Activated naive CD8-positive, alpha-beta T cell (primary cell): ENCODE data around the gene INHA.

Experiments used
- H3K27ac Mint-ChIP-seq: one replicate; pipeline ENCODE4 v1.8.0; 2021; ENCODE audit warnings: mixed read lengths
- H3K27me3 Mint-ChIP-seq: one replicate; pipeline ENCODE4 v1.8.0; 2021; ENCODE audit warnings: mixed read lengths
- H3K36me3 Mint-ChIP-seq: one replicate; pipeline ENCODE4 v1.8.0; 2021; ENCODE audit warnings: mixed read lengths
- H3K4me1 Mint-ChIP-seq: one replicate; pipeline ENCODE4 v1.8.0; 2021; ENCODE audit warnings: low read depth, mixed read lengths
- H3K4me3 Mint-ChIP-seq: one replicate; pipeline ENCODE4 v1.8.0; 2021; ENCODE audit warnings: mild to moderate bottlenecking, mixed read lengths
- H3K9me3 Mint-ChIP-seq: one replicate; pipeline ENCODE4 v1.8.0; 2021; ENCODE audit warnings: low read depth, mixed read lengths

INHA gene

GRCh38 chr2:219548990-219549389, 23.1 kb upstream of the INHA start:
- H3K36me3 Mint-ChIP-seq, result no peaks in the 10 kb centered on the region
- peaks cover 14% of the 10 kb centered on the region for H3K4me1 Mint-ChIP-seq
- H3K4me3 Mint-ChIP-seq, result no peak overlapping the region
- peaks cover 23% of the 10 kb centered on the region for H3K27me3 Mint-ChIP-seq
- no peak overlapping the region for H3K27ac Mint-ChIP-seq
- no peaks in the 10 kb centered on the region for H3K9me3 Mint-ChIP-seq

- H3K27me3 Mint-ChIP-seq, result peaks cover 27% of the 10 kb centered on the region
- H3K4me1 Mint-ChIP-seq, result peaks cover 9% of the 10 kb centered on the region
- H3K9me3 Mint-ChIP-seq, result no peaks in the 10 kb centered on the region
- H3K27ac Mint-ChIP-seq, result no peak overlapping the region
- H3K36me3 Mint-ChIP-seq, result no peaks in the 10 kb centered on the region
- H3K4me3 Mint-ChIP-seq, result no peak overlapping the region
Measured at GRCh38 chr2:219549619-219550018, 22.5 kb upstream of the INHA start.

GRCh38 chr2:219551441-219552381, 20.4 kb upstream of the INHA start:
- Mint-ChIP-seq H3K9me3 (no peaks in the 10 kb centered on the region), H3K4me1 (peaks cover 6% of the 10 kb centered on the region), H3K27me3 (peaks cover 30% of the 10 kb centered on the region), H3K36me3 (no peaks in the 10 kb centered on the region), H3K4me3 (peak overlapping the region; percentile 73), H3K27ac (no peak overlapping the region)

GRCh38 chr2:219552382-219553167, 19.5 kb upstream of the INHA start:
- Mint-ChIP-seq H3K36me3 (no peaks in the 10 kb centered on the region), H3K4me3 (peak overlapping the region; percentile 73), H3K27ac (no peak overlapping the region), H3K9me3 (no peaks in the 10 kb centered on the region), H3K4me1 (peaks cover 6% of the 10 kb centered on the region), H3K27me3 (peaks cover 26% of the 10 kb centered on the region)

GRCh38 chr2:219553168-219553417, 19.0 kb upstream of the INHA start:
- H3K4me3 Mint-ChIP-seq, result peak overlapping the region; percentile 69
- H3K27me3 Mint-ChIP-seq, result peaks cover 26% of the 10 kb centered on the region
- H3K27ac Mint-ChIP-seq, result no peak overlapping the region
- H3K9me3 Mint-ChIP-seq, result no peaks in the 10 kb centered on the region
- H3K36me3 Mint-ChIP-seq, result no peaks in the 10 kb centered on the region
- peaks cover 6% of the 10 kb centered on the region for H3K4me1 Mint-ChIP-seq

- H3K4me1 Mint-ChIP-seq, result peaks cover 6% of the 10 kb centered on the region
- H3K9me3 Mint-ChIP-seq, result no peaks in the 10 kb centered on the region
- H3K27me3 Mint-ChIP-seq, result peaks cover 22% of the 10 kb centered on the region
- no peaks in the 10 kb centered on the region for H3K36me3 Mint-ChIP-seq
- H3K4me3 Mint-ChIP-seq, result peak overlapping the region; percentile 69
- no peak overlapping the region for H3K27ac Mint-ChIP-seq
Measured at GRCh38 chr2:219553463-219553963, 18.6 kb upstream of the INHA start.

GRCh38 chr2:219554350-219554749, 17.8 kb upstream of the INHA start:
- Mint-ChIP-seq H3K36me3 (no peaks in the 10 kb centered on the region), H3K27ac (no peak overlapping the region), H3K9me3 (no peaks in the 10 kb centered on the region), H3K4me1 (peaks cover 6% of the 10 kb centered on the region), H3K4me3 (no peak overlapping the region), H3K27me3 (peaks cover 21% of the 10 kb centered on the region)

- no peaks in the 10 kb centered on the region for H3K36me3 Mint-ChIP-seq
- no peak overlapping the region for H3K27ac Mint-ChIP-seq
- H3K27me3 Mint-ChIP-seq, result peaks cover 19% of the 10 kb centered on the region
- peaks cover 5% of the 10 kb centered on the region for H3K4me1 Mint-ChIP-seq
- H3K4me3 Mint-ChIP-seq, result no peak overlapping the region
- no peaks in the 10 kb centered on the region for H3K9me3 Mint-ChIP-seq
Measured at GRCh38 chr2:219555956-219556355, 16.2 kb upstream of the INHA start.

- H3K27me3 Mint-ChIP-seq, result peaks cover 17% of the 10 kb centered on the region
- H3K4me3 Mint-ChIP-seq, result no peak overlapping the region
- no peak overlapping the region for H3K27ac Mint-ChIP-seq
- no peaks in the 10 kb centered on the region for H3K9me3 Mint-ChIP-seq
- H3K36me3 Mint-ChIP-seq, result no peaks in the 10 kb centered on the region
- H3K4me1 Mint-ChIP-seq, result peaks cover 4% of the 10 kb centered on the region
Measured at GRCh38 chr2:219556413-219556812, 15.7 kb upstream of the INHA start.

- Mint-ChIP-seq H3K36me3 (no peaks in the 10 kb centered on the region), H3K4me1 (peaks cover 3% of the 10 kb centered on the region), H3K27me3 (peaks cover 15% of the 10 kb centered on the region), H3K27ac (no peak overlapping the region), H3K9me3 (no peaks in the 10 kb centered on the region), H3K4me3 (no peak overlapping the region)
Measured at GRCh38 chr2:219557320-219557719, 14.8 kb upstream of the INHA start.

GRCh38 chr2:219557791-219558785, 14.0 kb upstream of the INHA start:
- Mint-ChIP-seq H3K36me3 (no peaks in the 10 kb centered on the region), H3K27ac (no peak overlapping the region), H3K9me3 (no peaks in the 10 kb centered on the region), H3K4me3 (no peak overlapping the region), H3K4me1 (peaks cover 3% of the 10 kb centered on the region), H3K27me3 (peaks cover 15% of the 10 kb centered on the region)

GRCh38 chr2:219559156-219559915, 12.8 kb upstream of the INHA start:
- no peaks in the 10 kb centered on the region for H3K4me1 Mint-ChIP-seq
- H3K36me3 Mint-ChIP-seq, result no peaks in the 10 kb centered on the region
- H3K4me3 Mint-ChIP-seq, result no peak overlapping the region
- H3K27ac Mint-ChIP-seq, result no peak overlapping the region
- no peaks in the 10 kb centered on the region for H3K9me3 Mint-ChIP-seq
- peaks cover 7% of the 10 kb centered on the region for H3K27me3 Mint-ChIP-seq

- Mint-ChIP-seq H3K27ac (no peak overlapping the region), H3K36me3 (no peaks in the 10 kb centered on the region), H3K9me3 (no peaks in the 10 kb centered on the region), H3K4me1 (no peaks in the 10 kb centered on the region), H3K27me3 (peaks cover 4% of the 10 kb centered on the region), H3K4me3 (no peak overlapping the region)
Measured at GRCh38 chr2:219560037-219560892, 11.8 kb upstream of the INHA start.
